ENCODE measurements around the gene H2AZ1. TPM values are rescaled to one million over a fixed set of nuclear protein-coding genes. Genes with fewer than 3 reads are reported as not detected.
"Not testable (repeated sequence)": the region's sequence is repeated elsewhere in the genome, so short reads cannot be mapped to it uniquely, and the experiment has no call there.

H2AZ1 gene
- total and polyA plus RNA-seq, 4 experiments from 2014 or later, result 146 to 521 (median 258) TPM

- Mint-ChIP-seq H3K27me3 (no peaks in the 10 kb centered on the region), H3K36me3 (peaks cover 0 to 13% of the 10 kb centered on the region in 2 donors), H3K9me3 (peaks cover 0 to 10% (median 1%) of the 10 kb centered on the region in 8 donors), H3K4me3 (no peak overlapping the region), H3K27ac (no peak overlapping the region), H3K4me1 (peaks cover 4 to 11% (median 11%) of the 10 kb centered on the region in 4 donors)
- H3K4me1 ChIP-seq (ENCODE audit: insufficient read depth, low read length), result peaks cover 8% of the 10 kb centered on the region
- H3K9me3 ChIP-seq (ENCODE audit: control insufficient read depth in 1 of 2, low read length in 2 of 2), result no peaks in the 10 kb centered on the region
- no peaks in the 10 kb centered on the region for H3K36me3 ChIP-seq (ENCODE audit: insufficient read depth, low read length)
- CTCF ChIA-PET (ENCODE audit: partially characterized antibody), result interaction anchor here (1.7 to 2.6 kb wide), 2 partner anchors 10 to 13 kb away, joined by 5 to 10 read pairs; partner anchors contain the start of gene H2AZ1
- POLR2A ChIA-PET (ENCODE audit: partially characterized antibody), result no interaction called here
- no peaks in the 10 kb centered on the region for H3K27me3 ChIP-seq (ENCODE audit: insufficient read depth, low read length)
- DNase-seq, result no peak
- intact Hi-C loops (cut with micrococcal nuclease), result no loop called here
- no peak overlapping the region for H3K27ac ChIP-seq (ENCODE audit: low read depth, low read length)
- H3K4me3 ChIP-seq (ENCODE audit: low read length in 2 of 2), result no peak overlapping the region
Measured at GRCh38 chr4:99960648-99961047, 10.6 kb upstream of the H2AZ1 start.

GRCh38 chr4:99958207-99958606 lies 8.1 kb upstream of the H2AZ1 start:
- POLR2A ChIA-PET (ENCODE audit: partially characterized antibody), result interaction anchor here (1.0 kb wide), 1 partner anchor 10 kb away, joined by 3 read pairs; no protein-coding TSS in a partner anchor
- CTCF ChIA-PET (ENCODE audit: partially characterized antibody); H3K27ac ChIP-seq (ENCODE audit: low read depth, low read length); H3K27me3 ChIP-seq (ENCODE audit: insufficient read depth, low read length); H3K4me3 Mint-ChIP-seq; H3K4me3 ChIP-seq (ENCODE audit: low read length in 2 of 2); H3K36me3 ChIP-seq (ENCODE audit: insufficient read depth, low read length); H3K4me1 Mint-ChIP-seq; intact Hi-C loops (cut with micrococcal nuclease); H3K27me3 Mint-ChIP-seq; H3K27ac Mint-ChIP-seq; DNase-seq; H3K9me3 ChIP-seq (ENCODE audit: control insufficient read depth in 1 of 2, low read length in 2 of 2); H3K9me3 Mint-ChIP-seq; H3K4me1 ChIP-seq (ENCODE audit: insufficient read depth, low read length): not testable (repeated sequence)
- peaks cover 0 to 13% of the 10 kb centered on the region in 2 donors for H3K36me3 Mint-ChIP-seq

- Mint-ChIP-seq H3K27me3 (no peaks in the 10 kb centered on the region), H3K9me3 (peaks cover 0 to 2% (median 0%) of the 10 kb centered on the region in 8 donors), H3K4me3 (no peak overlapping the region), H3K27ac (no peak overlapping the region), H3K36me3 (peaks cover 3 to 7% of the 10 kb centered on the region in 2 donors), H3K4me1 (peaks cover 11 to 19% (median 18%) of the 10 kb centered on the region in 4 donors)
- no peak for DNase-seq
- Histone ChIP-seq H3K4me3 (ENCODE audit: low read length in 2 of 2) (peak overlapping the region; percentile 20 to 98), H3K27me3 (ENCODE audit: insufficient read depth, low read length) (no peaks in the 10 kb centered on the region), H3K4me1 (ENCODE audit: insufficient read depth, low read length) (peaks cover 37% of the 10 kb centered on the region), H3K27ac (ENCODE audit: low read depth, low read length) (peak overlapping the region; percentile 86), H3K36me3 (ENCODE audit: insufficient read depth, low read length) (peaks cover 8% of the 10 kb centered on the region), H3K9me3 (ENCODE audit: control insufficient read depth in 1 of 2, low read length in 2 of 2) (no peaks in the 10 kb centered on the region)
- ChIA-PET POLR2A (ENCODE audit: partially characterized antibody) (interaction anchor here (1.0 to 2.9 kb wide), 12 partner anchors 9 to 1690 kb away, joined by 3 to 25 read pairs (median 6); partner anchors contain the start of genes DAPP1, LAMTOR3, RAP1GDS1 and TRMT10A), CTCF (ENCODE audit: partially characterized antibody) (interaction anchor here (0.5 to 2.4 kb wide), 15 partner anchors 10 to 1802 kb away, joined by 3 to 12 read pairs (median 4); partner anchors contain the start of genes DAPP1, LAMTOR3 and TRMT10A)
- intact Hi-C loops (cut with micrococcal nuclease), result loop anchor here (1.0 to 5.0 kb wide), 4 partner anchors 142 to 1396 kb away; partner anchors contain the start of genes EIF4E, METAP1 and PPP3CA
Measured at GRCh38 chr4:99950913-99951254, 809 bp upstream of the H2AZ1 start.

- peak overlapping the region; percentile 90 to 98 for H3K4me3 ChIP-seq (ENCODE audit: low read length in 2 of 2)
Measured at GRCh38 chr4:99949034-99949998, 759 bp downstream of the H2AZ1 start.

GRCh38 chr4:99947608-99948007 lies 2.5 kb downstream of the H2AZ1 start:
- Histone ChIP-seq H3K27me3 (ENCODE audit: insufficient read depth, low read length) (no peaks in the 10 kb centered on the region), H3K4me3 (ENCODE audit: low read length in 2 of 2) (peak overlapping the region; percentile 72 to 78), H3K9me3 (ENCODE audit: control insufficient read depth in 1 of 2, low read length in 2 of 2) (no peaks in the 10 kb centered on the region), H3K27ac (ENCODE audit: low read depth, low read length) (peak overlapping the region; percentile 86), H3K4me1 (ENCODE audit: insufficient read depth, low read length) (peaks cover 70% of the 10 kb centered on the region), H3K36me3 (ENCODE audit: insufficient read depth, low read length) (peaks cover 8% of the 10 kb centered on the region)
- DNase-seq, result no peak
- peak overlapping the region in 6 of 7 donors; percentile 96 to 99 (median 99) for H3K27ac Mint-ChIP-seq
- H3K4me3 Mint-ChIP-seq, result peak overlapping the region in 7 of 8 donors; percentile 91 to 100 (median 95)
- H3K36me3 Mint-ChIP-seq, result peaks cover 20 to 24% of the 10 kb centered on the region in 2 donors
- H3K4me1 Mint-ChIP-seq, result peaks cover 40 to 50% (median 48%) of the 10 kb centered on the region in 4 donors
- no peaks in the 10 kb centered on the region for H3K27me3 Mint-ChIP-seq
- H3K9me3 Mint-ChIP-seq, result no peaks in the 10 kb centered on the region
- POLR2A ChIA-PET (ENCODE audit: partially characterized antibody), result interaction anchor here (0.6 to 3.9 kb wide), 20 partner anchors 11 to 1686 kb away, joined by 3 to 118 read pairs (median 13); partner anchors contain the start of genes ADH5, DAPP1, LAMTOR3 and RAP1GDS1
- intact Hi-C loops (cut with micrococcal nuclease), result loop anchor here (2.0 to 5.0 kb wide), 3 partner anchors 17 to 1805 kb away; partner anchors contain the start of genes RAP1GDS1 and STPG2
- CTCF ChIA-PET (ENCODE audit: partially characterized antibody), result interaction anchor here (0.6 to 3.8 kb wide), 18 partner anchors 14 to 1019 kb away, joined by 3 to 50 read pairs (median 6); partner anchors contain the start of genes DAPP1, EIF4E, LAMTOR3 and TRMT10A

More at GRCh38 chr4:99949034-99949998, 759 bp downstream of the H2AZ1 start:
- no peaks in the 10 kb centered on the region for H3K9me3 ChIP-seq (ENCODE audit: control insufficient read depth in 1 of 2, low read length in 2 of 2)
- Mint-ChIP-seq H3K9me3 (no peaks in the 10 kb centered on the region), H3K27ac (no peak overlapping the region), H3K4me3 (no peak overlapping the region), H3K4me1 (peaks cover 24 to 33% (median 32%) of the 10 kb centered on the region in 4 donors), H3K27me3 (no peaks in the 10 kb centered on the region), H3K36me3 (peaks cover 8 to 14% of the 10 kb centered on the region in 2 donors)
- DNase-seq, result peak; percentile 87 to 94 (median 88)
- H3K27me3 ChIP-seq (ENCODE audit: insufficient read depth, low read length), result no peaks in the 10 kb centered on the region
- CTCF ChIA-PET (ENCODE audit: partially characterized antibody), result interaction anchor here (0.6 to 3.8 kb wide), 25 partner anchors 8 to 952 kb away, joined by 3 to 50 read pairs (median 5); partner anchors contain the start of genes DAPP1, LAMTOR3 and TRMT10A
- H3K36me3 ChIP-seq (ENCODE audit: insufficient read depth, low read length), result peaks cover 8% of the 10 kb centered on the region
- H3K4me1 ChIP-seq (ENCODE audit: insufficient read depth, low read length), result peaks cover 53% of the 10 kb centered on the region
- POLR2A ChIA-PET (ENCODE audit: partially characterized antibody), result interaction anchor here (0.6 to 3.9 kb wide), 30 partner anchors 8 to 1688 kb away, joined by 3 to 118 read pairs (median 6); partner anchors contain the start of genes ADH5, DAPP1, LAMTOR3 and METAP1
- intact Hi-C loops (cut with micrococcal nuclease), result loop anchor here (1.0 to 5.0 kb wide), 7 partner anchors 19 to 1807 kb away; partner anchors contain the start of genes ADH5, DAPP1, LAMTOR3 and STPG2
- peak overlapping the region; percentile 86 for H3K27ac ChIP-seq (ENCODE audit: low read depth, low read length)

GRCh38 chr4:99947190-99947578 lies 2.9 kb downstream of the H2AZ1 start:
- no peaks in the 10 kb centered on the region for H3K27me3 Mint-ChIP-seq
- no peak for DNase-seq
- peaks cover 8% of the 10 kb centered on the region for H3K36me3 ChIP-seq (ENCODE audit: insufficient read depth, low read length)
- peaks cover 42 to 52% (median 48%) of the 10 kb centered on the region in 4 donors for H3K4me1 Mint-ChIP-seq
- intact Hi-C loops (cut with micrococcal nuclease), result loop anchor here (2.0 to 5.0 kb wide), 2 partner anchors 1686 to 1805 kb away; partner anchors contain the start of genes RAP1GDS1 and STPG2
- H3K4me3 ChIP-seq (ENCODE audit: low read length in 2 of 2), result peak overlapping the region; percentile 72 to 78
- peaks cover 20 to 24% of the 10 kb centered on the region in 2 donors for H3K36me3 Mint-ChIP-seq
- H3K27ac Mint-ChIP-seq, result peak overlapping the region in 6 of 7 donors; percentile 96 to 99 (median 99)
- H3K9me3 Mint-ChIP-seq, result no peaks in the 10 kb centered on the region
- POLR2A ChIA-PET (ENCODE audit: partially characterized antibody), result interaction anchor here (0.6 to 3.9 kb wide), 27 partner anchors 11 to 1803 kb away, joined by 3 to 118 read pairs (median 6); partner anchors contain the start of genes ADH5, DAPP1, LAMTOR3 and METAP1
- H3K27me3 ChIP-seq (ENCODE audit: insufficient read depth, low read length), result no peaks in the 10 kb centered on the region
- no peaks in the 10 kb centered on the region for H3K9me3 ChIP-seq (ENCODE audit: control insufficient read depth in 1 of 2, low read length in 2 of 2)
- H3K4me1 ChIP-seq (ENCODE audit: insufficient read depth, low read length), result peaks cover 72% of the 10 kb centered on the region
- H3K27ac ChIP-seq (ENCODE audit: low read depth, low read length), result peak overlapping the region; percentile 86
- CTCF ChIA-PET (ENCODE audit: partially characterized antibody), result interaction anchor here (0.7 to 3.8 kb wide), 18 partner anchors 14 to 1018 kb away, joined by 3 to 50 read pairs (median 7); partner anchors contain the start of genes DAPP1, EIF4E, LAMTOR3 and METAP1
- peak overlapping the region in 7 of 8 donors; percentile 91 to 100 (median 95) for H3K4me3 Mint-ChIP-seq
